HepG2 (cell line): ENCODE measurements around the gene TFPI. TPM values are rescaled to one million over a fixed set of nuclear protein-coding genes. Genes with fewer than 3 reads are reported as not detected.

Source experiments
- ETV5 ChIP-seq: IDR thresholded peaks from 2 replicates; pipeline ENCODE4 v1.6.1; 2018; ENCODE audit warnings: missing biosample characterization, missing genetic modification reagents, inconsistent platforms, borderline replicate concordance
- FOXK1 ChIP-seq: sonication (generic); formaldehyde crosslinking; IDR thresholded peaks from 2 replicates; pipeline ENCODE4 v1.4.0; 2020; ENCODE audit warnings: low read depth, missing genetic modification reagents, borderline replicate concordance
- HDAC1 ChIP-seq: sonication (generic); formaldehyde crosslinking; IDR thresholded peaks from 2 replicates; pipeline ENCODE4 v1.5.1; 2020; ENCODE audit warnings: mild to moderate bottlenecking, missing genetic modification reagents
- HNF4G ChIP-seq, 2 experiments: sonication (generic) in 1 of 2; formaldehyde crosslinking in 1 of 2; IDR thresholded peaks; 2 replicates each; pipeline versions ENCODE4 v1.4.0 to v1.6.1; 2011 to 2020; ENCODE audit warnings: borderline replicate concordance in 2 of 2, low read depth in 2 of 2, mild to moderate bottlenecking in 2 of 2, low read length in 1 of 2, missing genetic modification reagents in 1 of 2, moderate library complexity in 1 of 2
- JUNB ChIP-seq: sonication (generic); formaldehyde crosslinking; IDR thresholded peaks from 2 replicates; pipeline ENCODE4 v1.8.0; 2022; ENCODE audit warnings: missing genetic modification reagents, mild to moderate bottlenecking, borderline replicate concordance
- MAFK ChIP-seq, 2 experiments: IDR thresholded peaks in 1 of 2; conservative IDR thresholded peaks in 1 of 2; 2 replicates each; pipeline ENCODE4 v1.6.1; 2011; ENCODE audit warnings: improper control_type of control experiment in 2 of 2, low read length in 2 of 2
- NFYC ChIP-seq: IDR thresholded peaks from 2 replicates; pipeline ENCODE4 v1.6.1; 2016; ENCODE audit warnings: missing genetic modification reagents, missing compliant biosample characterization
- NONO ChIP-seq, 2 experiments: fragments of 450-650 bp in 1 of 2; sonication (generic) in 1 of 2; formaldehyde crosslinking in 1 of 2; IDR thresholded peaks in 1 of 2; conservative IDR thresholded peaks in 1 of 2; 2 replicates each; pipeline versions ENCODE4 v1.6.1 to v1.8.0; 2017 to 2022; ENCODE audit warnings: mild to moderate bottlenecking in 1 of 2, missing genetic modification reagents in 1 of 2, moderate library complexity in 1 of 2
- REPIN1 ChIP-seq: sonication (generic); formaldehyde crosslinking; IDR thresholded peaks from 2 replicates; pipeline ENCODE4 v1.8.0; 2022; ENCODE audit warnings: missing genetic modification reagents, low read depth, mild to moderate bottlenecking, borderline replicate concordance
- TCF7 ChIP-seq: sonication (generic); IDR thresholded peaks from 2 replicates; pipeline ENCODE4 v1.6.1; 2016; ENCODE audit warnings: antibody characterized with exemption, low read depth
- THAP9 ChIP-seq: sonication (generic); formaldehyde crosslinking; IDR thresholded peaks from 2 replicates; pipeline ENCODE4; 2020; ENCODE audit warnings: missing genetic modification reagents, mild to moderate bottlenecking, borderline replicate concordance
- ZNF230 ChIP-seq: sonication (generic); formaldehyde crosslinking; IDR thresholded peaks from 2 replicates; pipeline ENCODE4 v1.4.0; 2020; ENCODE audit warnings: mild to moderate bottlenecking, missing genetic modification reagents
- ZNF263 ChIP-seq: sonication (generic); formaldehyde crosslinking; IDR thresholded peaks from 2 replicates; pipeline ENCODE4 v1.4.0; 2020; ENCODE audit warnings: missing genetic modification reagents
- ZNF605 ChIP-seq: sonication (generic); formaldehyde crosslinking; IDR thresholded peaks from 2 replicates; pipeline ENCODE4 v1.8.0; 2022; ENCODE audit warnings: mild to moderate bottlenecking, missing genetic modification reagents
- polyA plus RNA-seq, 8 experiments: library from polyadenylated mRNA; depleted of rRNA in 3 of 8; stranded (reverse) in 7 of 8; unstranded in 1 of 8; fragments of >200 nt; fragmentation: Illumina TruSeq in 4 of 8; extraction: Trizol in 4 of 8; gene quantifications; 2 replicates each; pipeline versions ENCODE4 v1.2.1 to v1.2.3, GENCODE V29; 2011 to 2016; ENCODE audit warnings: low read depth in 4 of 8, missing spikeins in 1 of 8, mixed read lengths in 1 of 8; ENCODE audit not compliant: insufficient read depth in 1 of 8
- total RNA-seq, 5 experiments: library from RNA; depleted of rRNA; stranded (reverse); fragments of >200 nt; fragmentation: Illumina TruSeq; extraction: Trizol; gene quantifications; 2 replicates each; pipeline ENCODE4 v1.2.3, GENCODE V29; 2016; ENCODE audit warnings: low read depth in 1 of 5
- TF ChIP-seq, protein P1 (sequence below): IDR thresholded peaks from 2 replicates; pipeline ENCODE4 v1.6.1; 2016; ENCODE audit warnings: missing compliant biosample characterization, missing genetic modification reagents, borderline replicate concordance
- TF ChIP-seq, protein P2 (sequence below): sonication (generic); formaldehyde crosslinking; IDR thresholded peaks from 2 replicates; pipeline ENCODE4 v1.4.0; 2020; ENCODE audit warnings: mild to moderate bottlenecking, missing genetic modification reagents
- TF ChIP-seq, protein P3 (sequence below): sonication (generic); formaldehyde crosslinking; IDR thresholded peaks from 2 replicates; pipeline ENCODE4 v1.5.0; 2020; ENCODE audit warnings: mild to moderate bottlenecking, missing genetic modification reagents, borderline replicate concordance

Gene TFPI
- total and polyA plus RNA-seq, 2 of the 13 experiments (the other 11 are each of a cell fraction or from before 2014, with no cell fraction given) = 301 to 436 TPM

- TF ChIP-seq THAP9 (CRISPR knock-in tag) (peak; percentile 96), HDAC1 (peak; percentile 70), ETV5 (peak; percentile 79), JUNB (no peak), REPIN1 (CRISPR knock-in tag) (peak; percentile 77; the same call in 1 of the 2 replicates), FOXK1 (CRISPR knock-in tag) (peak; percentile 55; the same call in 1 of the 2 replicates), ZNF230 (CRISPR knock-in tag) (peak; percentile 90; the same call in 1 of the 2 replicates), HNF4G (IDR thresholded peaks at IDR 0.05; ENCODE audit: borderline replicate concordance, low read depth, low read length) (0 out of 2 replicates have a peak, but pooled peaks have one; percentile 20), HNF4G (CRISPR knock-in tag; IDR thresholded peaks at IDR 0.05; ENCODE audit: borderline replicate concordance, low read depth) (no peak), ZNF263 (no peak), TCF7 (no peak), NONO (IDR thresholded peaks at IDR 0.05) (no peak), NONO (CRISPR knock-in tag; conservative IDR thresholded peaks at IDR 0.05) (peak; percentile 61), MAFK (conservative IDR thresholded peaks at IDR 0.05 in 1 of 2, IDR thresholded peaks at IDR 0.05 in 1 of 2; ENCODE audit: low read length in 2 of 2) (no peak), ZNF605 (CRISPR knock-in tag) (peak; percentile 96), NFYC (CRISPR knock-in tag) (0 out of 2 replicates have a peak, but pooled peaks have one; percentile 18)
- TF ChIP-seq, protein P1, sequence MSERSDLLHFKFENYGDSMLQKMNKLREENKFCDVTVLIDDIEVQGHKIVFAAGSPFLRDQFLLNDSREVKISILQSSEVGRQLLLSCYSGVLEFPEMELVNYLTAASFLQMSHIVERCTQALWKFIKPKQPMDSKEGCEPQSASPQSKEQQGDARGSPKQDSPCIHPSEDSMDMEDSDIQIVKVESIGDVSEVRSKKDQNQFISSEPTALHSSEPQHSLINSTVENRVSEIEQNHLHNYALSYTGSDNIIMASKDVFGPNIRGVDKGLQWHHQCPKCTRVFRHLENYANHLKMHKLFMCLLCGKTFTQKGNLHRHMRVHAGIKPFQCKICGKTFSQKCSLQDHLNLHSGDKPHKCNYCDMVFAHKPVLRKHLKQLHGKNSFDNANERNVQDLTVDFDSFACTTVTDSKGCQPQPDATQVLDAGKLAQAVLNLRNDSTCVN = 0 out of 2 replicates have a peak, but pooled peaks have one; percentile 70
- TF ChIP-seq, protein P2, sequence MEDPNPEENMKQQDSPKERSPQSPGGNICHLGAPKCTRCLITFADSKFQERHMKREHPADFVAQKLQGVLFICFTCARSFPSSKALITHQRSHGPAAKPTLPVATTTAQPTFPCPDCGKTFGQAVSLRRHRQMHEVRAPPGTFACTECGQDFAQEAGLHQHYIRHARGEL (CRISPR knock-in tag) = no peak
- TF ChIP-seq, protein P3, sequence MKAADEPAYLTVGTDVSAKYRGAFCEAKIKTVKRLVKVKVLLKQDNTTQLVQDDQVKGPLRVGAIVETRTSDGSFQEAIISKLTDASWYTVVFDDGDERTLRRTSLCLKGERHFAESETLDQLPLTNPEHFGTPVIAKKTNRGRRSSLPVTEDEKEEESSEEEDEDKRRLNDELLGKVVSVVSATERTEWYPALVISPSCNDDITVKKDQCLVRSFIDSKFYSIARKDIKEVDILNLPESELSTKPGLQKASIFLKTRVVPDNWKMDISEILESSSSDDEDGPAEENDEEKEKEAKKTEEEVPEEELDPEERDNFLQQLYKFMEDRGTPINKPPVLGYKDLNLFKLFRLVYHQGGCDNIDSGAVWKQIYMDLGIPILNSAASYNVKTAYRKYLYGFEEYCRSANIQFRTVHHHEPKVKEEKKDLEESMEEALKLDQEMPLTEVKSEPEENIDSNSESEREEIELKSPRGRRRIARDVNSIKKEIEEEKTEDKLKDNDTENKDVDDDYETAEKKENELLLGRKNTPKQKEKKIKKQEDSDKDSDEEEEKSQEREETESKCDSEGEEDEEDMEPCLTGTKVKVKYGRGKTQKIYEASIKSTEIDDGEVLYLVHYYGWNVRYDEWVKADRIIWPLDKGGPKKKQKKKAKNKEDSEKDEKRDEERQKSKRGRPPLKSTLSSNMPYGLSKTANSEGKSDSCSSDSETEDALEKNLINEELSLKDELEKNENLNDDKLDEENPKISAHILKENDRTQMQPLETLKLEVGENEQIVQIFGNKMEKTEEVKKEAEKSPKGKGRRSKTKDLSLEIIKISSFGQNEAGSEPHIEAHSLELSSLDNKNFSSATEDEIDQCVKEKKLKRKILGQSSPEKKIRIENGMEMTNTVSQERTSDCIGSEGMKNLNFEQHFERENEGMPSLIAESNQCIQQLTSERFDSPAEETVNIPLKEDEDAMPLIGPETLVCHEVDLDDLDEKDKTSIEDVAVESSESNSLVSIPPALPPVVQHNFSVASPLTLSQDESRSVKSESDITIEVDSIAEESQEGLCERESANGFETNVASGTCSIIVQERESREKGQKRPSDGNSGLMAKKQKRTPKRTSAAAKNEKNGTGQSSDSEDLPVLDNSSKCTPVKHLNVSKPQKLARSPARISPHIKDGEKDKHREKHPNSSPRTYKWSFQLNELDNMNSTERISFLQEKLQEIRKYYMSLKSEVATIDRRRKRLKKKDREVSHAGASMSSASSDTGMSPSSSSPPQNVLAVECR (CRISPR knock-in tag) = peak; percentile 75; the same call in 1 of the 2 replicates
Observed at GRCh38 chr2:187461294-187462261, 92.7 kb downstream of the TFPI start (continued).
